Endometrium (tissue), 2 donors: ENCODE results near the gene SIK3.

ENCODE experiments used
- FAIRE-seq: peaks from 2 replicates; lab custom pipeline; 2012; peaks lifted over from hg19 to GRCh38; lab: Jason Lieb, UNC
- donor health status: control.
- donor health status: control.

SIK3 gene

DNA sequence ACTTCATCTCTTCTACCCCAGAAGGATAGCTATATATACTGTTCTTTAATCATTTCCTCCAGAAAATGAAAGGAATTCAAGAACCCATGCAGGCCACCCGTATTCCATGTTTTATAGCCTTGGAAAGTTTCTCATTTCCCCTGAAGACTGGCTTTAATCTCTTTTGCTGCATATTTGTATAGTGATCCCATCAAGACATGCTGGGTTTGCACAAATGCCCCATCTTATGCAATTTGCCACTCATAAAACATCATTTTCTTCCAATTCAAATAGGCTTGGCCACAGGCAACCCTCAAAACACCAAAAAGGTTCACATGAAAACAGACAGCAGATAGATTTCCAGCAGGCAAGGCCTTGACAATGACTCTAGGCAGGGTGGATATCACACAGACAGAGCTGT, 232.5 kb downstream of the SIK3 start:
- FAIRE-seq, result no peak

- no peak for FAIRE-seq
Observed at GRCh38 chr11:116864531-116864930, 233.7 kb downstream of the SIK3 start.

GRCh38 chr11:116862951-116863350, 235.3 kb downstream of the SIK3 start:
- no peak for FAIRE-seq

GRCh38 chr11:116862185-116862584, 236.0 kb downstream of the SIK3 start:
- FAIRE-seq, result no peak

- FAIRE-seq, result no peak
Observed at GRCh38 chr11:116861539-116861938, 236.7 kb downstream of the SIK3 start.

DNA sequence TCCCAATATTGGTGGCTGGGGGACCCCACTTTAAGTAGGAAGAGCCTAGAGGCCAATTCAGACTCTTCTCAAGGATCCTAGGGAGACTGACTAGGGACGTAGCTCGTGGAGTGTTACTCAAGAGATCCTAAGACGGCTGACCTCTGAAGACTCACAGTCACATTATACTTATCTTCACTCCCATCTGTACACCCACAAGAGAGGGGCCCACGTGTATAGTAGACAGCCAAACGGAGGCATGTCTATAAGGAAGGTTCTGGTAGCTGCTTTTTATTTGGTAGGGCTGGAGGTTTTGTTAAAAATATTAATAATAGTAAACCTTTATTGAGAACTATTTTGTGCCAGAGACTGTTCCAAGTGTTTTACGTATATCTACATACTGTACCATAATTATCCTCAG, 237.9 kb downstream of the SIK3 start:
- FAIRE-seq, result no peak

- FAIRE-seq, result no peak
Observed at GRCh38 chr11:116859175-116859574, 239.1 kb downstream of the SIK3 start.

- no peak for FAIRE-seq
Observed at GRCh38 chr11:116857936-116858335, 240.3 kb downstream of the SIK3 start.

DNA sequence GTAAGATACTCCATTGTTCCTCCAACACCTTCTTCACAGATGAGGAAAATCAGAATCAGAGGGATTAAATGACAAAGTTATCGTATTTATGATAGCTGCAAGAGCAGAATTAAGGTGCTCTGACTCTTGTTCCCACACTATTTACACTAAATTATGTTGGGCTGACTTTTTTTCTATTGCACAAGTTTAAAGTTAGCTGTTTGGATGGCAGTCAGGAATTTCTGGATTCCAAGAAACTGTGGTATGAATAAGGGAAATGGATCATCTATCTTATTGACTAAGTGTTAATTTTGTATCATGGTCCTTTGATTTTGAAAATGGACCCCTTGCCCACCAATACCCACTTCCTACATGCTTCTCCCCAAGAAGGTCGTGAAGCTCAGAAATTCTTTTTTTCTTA, 240.9 kb downstream of the SIK3 start:
- no peak for FAIRE-seq

GRCh38 chr11:116856423-116856822, 241.8 kb downstream of the SIK3 start:
- no peak for FAIRE-seq

- no peak for FAIRE-seq
Observed at GRCh38 chr11:116855413-116855812, 242.8 kb downstream of the SIK3 start.

DNA sequence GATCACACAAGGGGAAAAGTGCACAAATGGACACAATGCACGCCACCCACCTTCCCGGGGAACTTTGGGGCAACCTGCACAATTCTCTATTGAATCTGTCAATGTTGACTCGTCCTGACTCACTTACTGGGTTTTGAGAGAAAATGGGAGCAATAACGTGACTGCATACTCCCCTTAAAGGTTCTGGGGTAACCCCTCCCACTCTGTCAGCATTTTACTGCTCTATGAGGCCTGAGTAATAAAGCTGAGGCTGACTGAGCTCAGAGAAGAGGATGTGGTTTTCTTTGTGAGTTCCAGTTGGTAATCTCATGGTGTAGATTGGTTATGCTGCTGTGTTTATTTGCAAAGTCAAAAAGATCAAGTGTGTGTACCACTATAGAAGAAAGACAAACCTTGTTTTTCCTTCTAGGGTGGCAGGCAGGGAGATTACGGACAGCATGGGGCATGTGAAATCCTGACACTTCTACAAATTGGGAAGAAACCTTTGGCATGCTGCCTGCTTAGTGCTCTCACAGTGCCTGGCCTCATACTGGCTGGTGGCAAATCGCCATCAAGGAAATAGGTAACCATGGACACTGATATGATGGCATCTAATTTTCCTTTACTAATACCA, 244.7 kb downstream of the SIK3 start:
- FAIRE-seq, result no peak

DNA sequence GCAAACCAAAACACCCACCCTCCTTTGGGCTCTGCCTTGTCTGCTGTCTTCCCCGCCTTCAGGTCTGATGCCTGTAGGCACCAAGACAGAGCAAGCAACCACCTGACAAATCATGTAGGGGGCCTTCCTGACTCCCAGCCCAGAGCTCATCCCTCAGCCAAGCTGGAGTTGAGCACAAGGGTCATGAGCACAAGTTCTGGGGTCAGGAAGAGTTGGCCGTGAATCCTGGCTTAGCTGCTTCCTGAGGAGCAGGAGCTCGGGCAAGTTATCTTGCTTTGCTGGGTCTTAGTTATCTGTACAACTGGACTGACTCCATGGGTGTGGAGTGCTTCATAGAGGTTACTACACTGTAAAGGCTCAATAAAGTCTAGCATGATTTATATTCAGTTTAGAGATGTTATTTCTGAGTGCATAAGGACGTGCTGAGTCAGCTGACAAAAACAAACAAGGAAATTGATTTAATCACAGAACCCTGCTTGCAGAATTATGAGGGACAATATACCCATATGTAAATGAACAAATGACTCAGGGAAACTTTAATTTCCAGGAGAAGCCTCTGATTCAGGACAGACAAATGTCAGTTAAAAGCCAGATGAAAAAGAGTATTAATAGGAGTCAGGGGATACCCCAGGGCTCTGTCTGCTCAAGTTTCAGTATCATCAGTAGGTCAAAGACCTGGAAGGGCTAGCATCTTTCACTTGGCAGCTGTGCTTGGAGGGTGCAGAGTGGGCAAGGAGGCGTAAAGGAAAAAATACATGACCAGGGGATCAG, 245.8 kb downstream of the SIK3 start:
- no peak for FAIRE-seq

- no peak for FAIRE-seq
Observed at GRCh38 chr11:116851626-116852025, 246.6 kb downstream of the SIK3 start.

- no peak for FAIRE-seq
Observed at GRCh38 chr11:116849486-116849885, 248.7 kb downstream of the SIK3 start.

DNA sequence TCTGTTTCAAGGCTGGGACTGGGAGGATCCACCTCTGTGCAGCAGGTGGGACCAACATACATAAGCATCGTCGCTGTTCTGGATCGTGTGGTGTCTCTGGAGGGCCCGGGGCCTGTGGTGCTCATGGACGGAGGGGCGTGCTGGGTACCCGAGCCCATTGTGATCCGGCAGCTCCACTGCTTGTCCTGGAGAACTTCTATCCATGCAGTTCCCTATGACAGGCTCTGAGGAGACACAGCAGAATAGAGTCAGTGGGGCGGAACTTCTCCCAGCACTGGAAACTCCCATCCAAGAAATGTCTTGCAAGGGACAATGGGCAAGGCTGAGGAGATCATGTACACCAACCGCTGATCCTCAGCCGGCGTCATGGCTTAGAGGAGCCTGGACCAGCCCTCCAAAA, 249.2 kb downstream of the SIK3 start:
- FAIRE-seq, result no peak

DNA sequence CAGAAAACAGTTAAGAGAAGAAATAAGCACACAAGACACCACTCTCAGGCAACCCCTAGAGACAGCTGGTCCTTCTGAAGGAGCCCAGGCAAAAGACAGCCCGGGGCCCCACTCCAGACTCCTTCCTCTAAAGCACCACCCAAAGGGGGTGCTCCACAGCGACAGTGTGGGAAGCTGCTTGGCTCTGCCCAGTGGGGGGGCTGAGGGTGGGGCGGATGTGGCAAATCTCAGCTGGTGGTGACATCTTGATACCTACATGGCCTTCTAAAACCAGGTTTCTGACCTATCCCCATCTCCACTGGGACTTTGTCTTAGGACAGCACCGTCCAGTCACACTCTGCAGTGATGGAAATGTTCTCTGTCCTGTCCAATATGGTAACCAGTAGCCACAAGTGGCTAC, 250.6 kb downstream of the SIK3 start:
- no peak for FAIRE-seq

- no peak for FAIRE-seq
Observed at GRCh38 chr11:116844722-116845121, 253.5 kb downstream of the SIK3 start.

- no peak for FAIRE-seq
Observed at GRCh38 chr11:116843661-116844060, 254.6 kb downstream of the SIK3 start.

DNA sequence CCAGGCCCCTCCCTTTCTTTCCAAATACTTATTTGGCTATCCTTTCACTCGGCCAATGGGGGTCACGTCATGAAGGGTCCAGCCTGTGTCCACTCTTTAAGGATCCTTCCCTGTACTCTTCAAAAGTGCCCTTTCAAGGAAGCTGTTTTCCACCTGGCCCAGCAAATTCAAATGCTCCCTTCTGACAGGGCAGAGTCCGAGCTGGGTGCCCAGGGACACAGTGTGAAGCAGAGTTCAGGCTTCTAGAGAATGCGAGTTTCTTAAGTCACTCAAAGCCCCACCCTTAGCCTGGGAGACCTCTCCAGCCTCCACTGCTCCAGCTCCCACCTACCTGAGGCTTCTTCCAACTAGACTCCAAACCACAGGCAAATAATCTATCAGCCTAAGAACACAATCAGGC, 255.3 kb downstream of the SIK3 start:
- no peak for FAIRE-seq

DNA sequence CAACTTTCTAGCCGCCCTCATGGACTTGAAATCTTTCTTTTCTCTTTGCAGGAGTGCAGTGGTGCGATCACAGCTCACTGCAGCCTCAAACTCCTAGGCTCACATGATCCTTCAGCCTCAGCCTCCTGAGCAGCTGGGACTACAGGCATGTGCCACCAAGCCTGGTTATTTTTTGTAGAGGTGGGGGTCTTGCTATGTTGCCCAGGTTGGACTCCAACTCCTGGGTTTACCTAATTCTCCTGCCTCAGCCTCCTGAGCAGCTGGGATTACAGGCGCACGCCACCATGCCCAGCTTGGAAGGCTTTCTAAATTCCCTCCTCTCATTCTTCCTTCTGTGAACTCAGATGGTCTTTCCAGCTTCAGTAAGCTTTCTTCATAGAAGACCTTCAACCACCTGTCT, 256.1 kb downstream of the SIK3 start:
- no peak for FAIRE-seq

- no peak for FAIRE-seq
Observed at GRCh38 chr11:116840746-116841296, 257.4 kb downstream of the SIK3 start.

GRCh38 chr11:116840224-116840745, 257.9 kb downstream of the SIK3 start:
- no peak for FAIRE-seq
